Stimulated activated CD4-positive, alpha-beta T cell treated with anti-CD3 and anti-CD28 coated beads, Interleukin-12 subunit alpha, Interleukin-12 subunit beta, amount 100 ng/mL, for 48 hours (primary cell): ENCODE data around the gene GRK5.
"Not testable (repeated sequence)": the region's sequence is repeated elsewhere in the genome, so short reads cannot be mapped to it uniquely, and the experiment has no call there.

ENCODE experiments used
- DNase-seq, 3 donors: peaks; one replicate each; pipeline ENCODE4 v3.0.0-alpha.2; 2020; ENCODE audit warnings: low read depth in 2 of 3, low spot score in 1 of 3

GRK5 gene

GRCh38 chr10:119207366-119207666, at the start of gene GRK5:
Gene GRK5, plus strand, starts transcription at chr10:119207571. Its CDS starts 347 bp downstream, at chr10:119207918.
- peak; percentile 84 to 92 (median 90) for DNase-seq

GRCh38 chr10:119159332-119159731, 48.0 kb upstream of the GRK5 start:
- DNase-seq, result no peak

- no peak for DNase-seq
Observed at GRCh38 chr10:119161680-119162451, 45.5 kb upstream of the GRK5 start.

- DNase-seq, result no peak
Observed at GRCh38 chr10:119162452-119163092, 44.8 kb upstream of the GRK5 start.

GRCh38 chr10:119165171-119166117, 41.9 kb upstream of the GRK5 start, which contains the start of gene SFXN4:
Gene SFXN4, minus strand, starts transcription at chr10:119165714. Its CDS starts 67 bp downstream, at chr10:119165647.
- DNase-seq, result peak; percentile 47 to 75 (median 66)

- no peak for DNase-seq
Observed at GRCh38 chr10:119166118-119166500, 41.3 kb upstream of the GRK5 start.

- no peak for DNase-seq
Observed at GRCh38 chr10:119166564-119166963, 40.8 kb upstream of the GRK5 start.

GRCh38 chr10:119167041-119167440, 40.3 kb upstream of the GRK5 start:
- no peak for DNase-seq

- no peak for DNase-seq
Observed at GRCh38 chr10:119174109-119174508, 33.3 kb upstream of the GRK5 start.

- no peak for DNase-seq
Observed at GRCh38 chr10:119176166-119176565, 31.2 kb upstream of the GRK5 start.

- DNase-seq, result peak in 2 of 3 donors; percentile 15 to 38
Observed at GRCh38 chr10:119177708-119178371, 29.5 kb upstream of the GRK5 start.

- DNase-seq, result peak; percentile 88 to 94 (median 93)
Observed at GRCh38 chr10:119178372-119179119, 28.8 kb upstream of the GRK5 start, which contains the start of gene PRDX3. Gene PRDX3, minus strand, starts transcription at chr10:119178812. Its CDS starts 22 bp downstream, at chr10:119178790.

GRCh38 chr10:119180850-119181400, 26.4 kb upstream of the GRK5 start:
- DNase-seq, result not testable (repeated sequence)

GRCh38 chr10:119183664-119184412, 23.5 kb upstream of the GRK5 start:
- DNase-seq, result no peak

GRCh38 chr10:119189811-119190282, 17.5 kb upstream of the GRK5 start:
- DNase-seq, result no peak

GRCh38 chr10:119190353-119190752, 17.0 kb upstream of the GRK5 start:
- DNase-seq, result no peak

- no peak for DNase-seq
Observed at GRCh38 chr10:119190954-119191785, 16.2 kb upstream of the GRK5 start.

- peak in 1 of 3 donors; percentile 22 for DNase-seq
Observed at GRCh38 chr10:119191881-119192280, 15.5 kb upstream of the GRK5 start.
